HFF-Myc (cell line): ENCODE results near the gene ALDH2.

Source experiments
- DNase-seq: peaks from one replicate; pipeline ENCODE4 v3.0.0-alpha.2; 2011; ENCODE audit warnings: low read depth; ENCODE audit errors: extremely low read depth
- H3K4me3 ChIP-seq: replicated peaks from 2 replicates; pipeline ENCODE4 v1.5.1; 2011; ENCODE audit warnings: low read depth, mild to moderate bottlenecking, control low read depth, low read length
- CTCF ChIP-seq: IDR thresholded peaks from 2 replicates; pipeline ENCODE4 v1.5.1; 2012; ENCODE audit warnings: mild to moderate bottlenecking, low read depth, low read length, control low read depth; ENCODE audit errors: missing control alignments

ALDH2 gene

GRCh38 chr12:111776836-111777344 is 10.2 kb downstream of the ALDH2 start:
- no peak overlapping the region for H3K4me3 ChIP-seq
- TF ChIP-seq CTCF = no peak
- no peak for DNase-seq

- DNase-seq = no peak
- TF ChIP-seq CTCF = no peak
Observed at GRCh38 chr12:111777345-111778045, 10.8 kb downstream of the ALDH2 start.

GRCh38 chr12:111780166-111780565 is 13.4 kb downstream of the ALDH2 start:
- no peak overlapping the region for H3K4me3 ChIP-seq
- no peak for TF ChIP-seq CTCF
- no peak for DNase-seq

More at GRCh38 chr12:111777345-111778045, 10.8 kb downstream of the ALDH2 start:
- H3K4me3 ChIP-seq = no peak overlapping the region

- TF ChIP-seq CTCF = no peak
- DNase-seq = no peak
- no peak overlapping the region for H3K4me3 ChIP-seq
Observed at GRCh38 chr12:111780615-111781014, 13.9 kb downstream of the ALDH2 start.

GRCh38 chr12:111781085-111781658 is 14.4 kb downstream of the ALDH2 start:
- no peak for TF ChIP-seq CTCF
- no peak for DNase-seq
- H3K4me3 ChIP-seq = no peak overlapping the region

- no peak for DNase-seq
- H3K4me3 ChIP-seq = no peak overlapping the region
- TF ChIP-seq CTCF = no peak
Observed at GRCh38 chr12:111783046-111783445, 16.3 kb downstream of the ALDH2 start.
